HG03342 (cell line): Measurements from ENCODE around the gene OR5AP2.
A peak's percentile ranks its signal among the peaks of the same experiment; 100 is the strongest.
"Not testable (repeated sequence)": the region's sequence is repeated elsewhere in the genome, so short reads cannot be mapped to it uniquely, and the experiment has no call there.

Source experiments
- ATAC-seq: cut with Tn5 transposase; IDR thresholded peaks from one replicate; pipeline ENCODE4 v1.9.1; 2021; ENCODE audit warnings: mild to moderate bottlenecking, moderate library complexity; ENCODE audit not compliant: unreplicated experiment

OR5AP2 gene

GRCh38 chr11:56642339-56642738, at the start of gene OR5AP2:
OR5AP2 (minus strand) TSS chr11:56642439; CDS start chr11:56642439, 0 bp downstream.
- ATAC-seq: no peak

- ATAC-seq: not testable (repeated sequence)
Measured at GRCh38 chr11:56691179-56691578, 48.9 kb upstream of the OR5AP2 start.

GRCh38 chr11:56688554-56689100, 46.4 kb upstream of the OR5AP2 start:
- no peak for ATAC-seq

GRCh38 chr11:56670984-56671383, 28.7 kb upstream of the OR5AP2 start:
- no peak for ATAC-seq

- ATAC-seq: no peak
Measured at GRCh38 chr11:56663386-56663785, 21.1 kb upstream of the OR5AP2 start, which contains the start of gene OR5AR1. OR5AR1 (plus strand) TSS chr11:56663686; CDS start chr11:56663686, 0 bp downstream.

- ATAC-seq: no peak
Measured at GRCh38 chr11:56659755-56660154, 17.5 kb upstream of the OR5AP2 start.

GRCh38 chr11:56637500-56637899, 4.7 kb downstream of the OR5AP2 start:
- no peak for ATAC-seq

GRCh38 chr11:56636861-56637260, 5.4 kb downstream of the OR5AP2 start:
- ATAC-seq: no peak

- ATAC-seq: no peak
Measured at GRCh38 chr11:56632329-56632728, 9.9 kb downstream of the OR5AP2 start.

GRCh38 chr11:56625946-56626345, 16.3 kb downstream of the OR5AP2 start:
- no peak for ATAC-seq

- ATAC-seq: peak; percentile 65
Measured at GRCh38 chr11:56624661-56625110, 17.6 kb downstream of the OR5AP2 start.

- ATAC-seq: no peak
Measured at GRCh38 chr11:56611174-56611573, 31.1 kb downstream of the OR5AP2 start.

GRCh38 chr11:56592088-56592717, 50.0 kb downstream of the OR5AP2 start:
- not testable (repeated sequence) for ATAC-seq
